HG02678 (cell line): Measurements from ENCODE around the gene FAM237B.

Experiments used
- ATAC-seq: cut with Tn5 transposase; IDR thresholded peaks from one replicate; pipeline ENCODE4 v1.9.1; 2021; ENCODE audit warnings: mild to moderate bottlenecking, moderate library complexity; ENCODE audit not compliant: unreplicated experiment

FAM237B gene

DNA sequence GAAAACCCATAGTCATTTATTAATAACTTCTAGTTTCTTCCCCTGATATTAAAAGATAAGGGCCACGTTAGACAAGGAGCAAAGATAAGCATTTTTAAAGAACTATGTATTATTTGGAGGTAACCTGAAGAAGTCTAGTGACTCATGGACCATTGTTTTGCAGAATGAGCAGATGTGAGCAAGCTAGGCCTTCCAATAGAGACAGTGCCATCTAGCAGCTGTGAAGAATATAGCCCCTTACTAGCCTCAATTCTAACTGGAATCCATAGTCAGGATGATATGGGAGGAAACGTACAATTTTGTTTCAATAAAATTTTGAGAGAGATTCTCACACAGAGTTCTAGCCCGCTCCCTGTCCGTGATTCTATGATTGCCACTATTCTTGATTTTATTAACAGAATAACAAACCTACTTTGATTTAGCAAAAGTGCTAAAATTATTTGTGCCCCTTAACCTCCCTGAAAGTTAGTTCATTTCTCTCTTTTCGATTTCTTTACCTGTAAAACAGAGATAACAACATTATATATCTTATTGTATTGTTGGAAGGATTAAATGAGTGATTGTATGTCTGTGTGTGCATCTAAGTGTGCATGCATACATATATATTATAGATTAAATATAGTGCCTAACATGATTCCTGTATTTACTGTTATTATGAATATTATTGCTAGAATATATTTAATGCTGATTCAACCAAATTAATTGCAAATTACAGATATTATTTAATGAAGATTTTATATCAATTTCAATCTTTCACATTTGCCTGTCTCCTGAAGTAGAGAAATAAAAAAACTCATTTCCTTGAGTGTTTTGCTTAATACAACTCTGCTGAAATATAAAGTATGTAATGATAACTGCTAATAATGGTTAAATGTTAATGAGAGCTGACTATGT, 22.7 kb downstream of the FAM237B start:
- ATAC-seq: peak; percentile 79

DNA sequence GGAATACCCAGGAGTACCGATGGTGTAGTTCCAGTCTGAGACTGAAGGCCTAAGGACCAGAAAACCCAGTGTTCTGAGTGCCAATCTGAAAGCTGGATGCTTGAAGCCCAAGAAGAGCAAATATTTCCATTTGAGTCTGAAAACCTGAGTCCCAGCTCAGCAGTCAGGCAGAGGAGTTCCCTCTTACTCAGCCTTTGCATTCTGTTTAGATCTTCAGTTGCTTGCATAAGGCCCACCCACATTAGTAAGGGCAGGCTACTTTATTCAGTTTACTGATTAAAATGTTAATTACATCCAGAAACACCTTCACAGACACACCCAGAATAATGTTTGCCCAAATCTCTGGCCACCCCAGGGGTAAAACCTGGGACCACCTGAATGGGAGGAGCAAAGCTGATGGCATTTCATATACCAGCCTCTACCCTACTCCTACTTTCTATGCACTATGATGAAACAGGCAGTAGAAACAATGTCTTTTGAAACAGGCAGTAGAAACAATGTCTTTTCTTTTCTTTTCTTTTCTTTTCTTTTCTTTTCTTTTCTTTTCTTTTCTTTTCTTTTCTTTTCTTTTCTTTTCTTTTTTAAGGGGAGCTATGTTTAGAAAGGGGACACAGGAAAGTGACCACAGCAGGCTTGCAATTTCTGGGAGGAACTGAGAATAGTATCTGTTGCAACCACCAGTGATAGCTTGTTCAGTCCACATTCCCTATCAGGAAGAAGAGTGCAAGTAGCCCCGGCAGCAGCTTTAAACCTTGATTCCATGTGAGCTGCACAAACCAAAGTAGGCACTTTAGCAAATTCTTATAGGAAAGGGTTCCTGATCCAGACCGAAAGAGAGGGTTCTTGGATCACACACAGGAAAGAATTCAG, 30.6 kb downstream of the FAM237B start:
- ATAC-seq: no peak

DNA sequence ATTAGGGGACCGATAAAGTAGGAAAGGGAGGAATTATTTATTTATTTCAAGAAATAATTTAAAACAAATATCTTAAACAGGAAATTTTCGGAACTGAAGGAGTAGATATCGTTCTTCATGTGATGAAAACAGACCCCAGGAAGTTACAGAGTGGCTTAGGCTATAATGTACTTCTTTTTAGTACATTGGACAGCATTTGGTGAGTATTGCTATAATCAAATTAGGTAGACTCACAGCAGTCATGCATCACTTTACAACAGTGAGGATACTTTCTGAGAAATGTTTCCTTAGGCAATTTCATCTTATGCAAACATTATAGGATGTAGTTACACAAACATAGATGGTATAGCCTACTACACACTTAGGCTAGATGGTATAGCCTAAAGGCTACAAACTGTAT, 33.0 kb downstream of the FAM237B start:
- ATAC-seq: no peak

DNA sequence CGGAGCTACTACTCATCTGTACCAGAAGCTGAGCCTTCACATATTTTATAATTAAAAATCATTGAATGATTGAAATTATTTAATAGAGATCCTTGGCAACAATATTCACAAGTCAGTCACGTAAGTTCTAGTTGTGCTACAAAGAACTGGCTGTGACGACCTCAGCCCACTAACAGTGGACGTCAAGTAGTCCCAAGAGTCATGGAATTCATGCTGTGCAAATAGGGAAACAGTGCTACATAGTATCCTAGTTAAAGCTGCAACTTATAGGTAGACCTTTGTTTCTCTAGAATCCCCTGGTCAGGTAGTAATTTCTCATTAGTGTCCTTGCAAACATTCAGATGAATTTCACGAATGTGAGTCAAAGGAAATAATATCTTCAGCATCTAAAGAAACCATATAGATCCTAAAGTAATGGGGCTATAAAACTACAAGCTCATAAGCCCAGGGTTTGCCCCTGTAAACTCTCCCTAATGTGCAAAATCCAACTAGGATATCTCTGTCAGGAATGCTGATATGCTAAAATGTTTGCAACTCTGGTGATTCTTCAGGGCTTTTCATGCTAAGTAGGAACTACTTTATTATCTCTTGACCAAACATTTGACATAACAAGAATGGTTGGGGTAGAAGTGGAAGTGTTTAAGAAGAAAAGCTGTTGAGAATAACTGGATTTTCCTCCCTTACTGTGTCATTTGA, 44.9 kb downstream of the FAM237B start:
- ATAC-seq: no peak

DNA sequence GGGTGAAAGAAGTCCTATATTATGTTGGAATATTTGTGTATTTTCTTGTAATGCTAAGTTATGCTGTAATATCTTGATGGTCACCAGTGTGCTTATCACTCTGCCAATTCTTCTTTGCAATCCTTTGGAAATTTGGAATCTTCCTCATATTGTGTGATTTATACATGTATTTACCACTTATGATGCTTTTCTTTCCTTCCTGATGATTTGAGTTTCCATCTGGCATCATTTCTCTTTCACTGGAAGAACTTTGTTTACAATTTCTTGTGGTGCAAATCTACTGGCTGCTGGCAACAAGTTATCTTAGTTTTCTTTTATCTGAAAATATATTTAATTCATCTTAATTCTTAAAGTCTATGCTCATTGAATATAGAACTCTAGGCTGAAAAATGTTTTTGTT, 46.9 kb downstream of the FAM237B start:
- ATAC-seq: no peak

DNA sequence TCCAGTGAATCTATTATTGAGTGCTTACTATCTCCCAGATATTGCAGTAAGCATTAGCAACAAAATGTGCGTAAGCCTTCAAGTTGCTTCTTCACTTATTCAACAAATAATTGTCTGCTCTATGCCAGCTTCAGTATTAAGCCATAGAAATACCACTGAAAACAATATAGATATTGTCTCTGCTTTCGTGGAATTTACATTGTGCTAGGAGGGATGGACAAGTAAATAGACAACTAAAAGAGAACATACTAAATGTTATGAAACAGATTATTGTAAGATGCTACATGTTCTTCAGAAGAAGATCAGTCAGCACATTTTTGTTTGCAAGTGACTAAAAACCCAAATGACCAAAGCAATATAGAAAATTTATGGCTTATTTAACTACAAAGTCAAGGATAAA, 48.9 kb downstream of the FAM237B start:
- ATAC-seq: no peak

DNA sequence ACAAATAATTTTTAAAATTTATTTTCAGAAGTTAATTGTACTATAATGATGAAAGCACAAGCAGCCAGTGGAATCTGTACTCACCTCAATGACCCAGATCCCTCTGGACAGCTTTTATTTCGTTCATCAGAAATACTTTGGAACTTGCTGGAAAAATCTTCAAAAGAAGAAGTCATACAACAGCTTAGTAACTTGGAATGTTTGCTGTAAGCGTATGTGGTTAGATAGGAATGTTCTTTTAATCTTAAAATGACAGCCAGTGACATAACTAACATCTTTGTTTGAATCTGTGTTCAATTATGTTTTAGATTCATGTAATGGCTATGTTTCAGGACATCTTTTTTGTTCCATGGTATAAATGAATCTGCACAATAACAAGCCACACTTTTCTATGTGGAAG, 49.4 kb downstream of the FAM237B start:
- no peak for ATAC-seq

DNA sequence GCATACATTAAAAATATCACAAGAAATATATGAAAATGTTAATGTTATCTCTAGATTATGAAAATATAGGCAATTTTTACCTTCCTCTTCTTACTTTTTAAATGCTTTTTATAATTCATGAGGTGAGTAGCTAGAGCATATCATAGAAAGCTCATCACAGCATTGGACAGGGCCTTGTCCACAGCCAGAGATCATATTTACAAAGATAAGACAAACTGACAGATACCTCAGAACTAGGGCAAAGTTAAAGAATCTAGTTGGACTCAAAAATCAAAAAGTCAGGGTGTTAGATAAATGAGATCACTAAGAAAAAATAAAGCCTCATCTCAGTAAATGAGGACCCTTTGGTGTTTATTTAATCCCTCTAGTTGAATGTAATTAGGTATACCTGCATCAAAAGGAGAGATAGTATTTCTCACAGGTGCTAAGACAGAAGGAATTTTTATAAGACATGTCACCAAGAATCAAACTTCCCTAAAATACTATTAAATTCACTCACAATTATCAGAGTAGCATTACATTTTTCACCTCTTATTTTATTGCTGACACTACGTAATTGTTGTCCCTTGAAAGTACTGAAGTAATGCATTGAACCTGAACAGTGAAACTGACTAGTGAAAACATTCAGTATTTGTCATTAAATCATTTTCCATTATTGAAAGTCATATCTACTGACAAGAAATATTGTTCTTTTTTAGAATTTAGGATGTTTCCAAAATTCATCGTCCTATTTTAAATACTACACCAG, 50.5 kb downstream of the FAM237B start:
- no peak for ATAC-seq

DNA sequence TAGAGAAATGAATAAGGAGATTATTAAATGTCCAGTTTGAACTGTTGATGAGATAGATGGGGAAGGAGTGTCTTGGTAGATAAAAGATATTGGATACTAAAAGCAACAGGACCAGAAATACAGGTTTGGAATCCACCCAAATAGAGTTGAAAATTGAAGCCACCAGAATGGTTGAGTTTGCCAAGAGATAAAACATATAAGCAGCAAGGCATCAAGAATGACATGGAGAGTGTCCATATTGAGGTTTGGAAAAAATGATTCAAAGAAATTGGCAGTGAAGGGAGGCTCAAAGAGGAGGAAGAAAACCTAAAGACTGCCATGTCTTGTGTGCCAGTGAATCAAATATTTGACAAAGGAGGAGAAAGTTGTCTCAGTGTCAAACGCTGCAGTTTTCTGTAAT, 51.9 kb downstream of the FAM237B start:
- ATAC-seq: no peak

DNA sequence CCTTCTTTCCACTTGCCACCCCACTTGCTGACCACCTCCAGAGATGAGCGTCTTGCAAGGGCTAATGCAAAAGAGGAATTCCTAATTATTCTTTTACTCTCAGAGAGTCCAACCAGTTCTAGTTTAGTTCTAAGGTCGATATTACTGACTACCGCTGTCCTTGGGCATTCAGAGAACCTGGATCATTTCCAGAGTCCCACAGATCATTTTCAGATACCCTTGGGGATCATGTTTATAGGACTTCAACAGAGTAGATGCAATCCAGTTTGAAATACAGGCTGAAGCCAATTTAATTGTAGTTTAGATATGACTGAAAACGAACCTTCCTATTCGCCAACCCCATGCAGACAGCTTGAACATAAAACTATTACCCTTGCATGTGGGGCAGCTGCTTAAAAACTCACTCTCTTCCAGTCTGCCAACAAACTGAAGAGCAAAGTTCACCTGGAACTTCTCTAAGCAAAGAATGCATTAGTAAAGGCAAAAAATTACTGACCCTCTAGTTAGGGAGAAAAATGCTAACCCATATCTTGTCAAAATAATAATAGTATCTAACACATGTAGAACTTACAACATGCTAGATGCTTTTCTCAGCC, 53.7 kb downstream of the FAM237B start:
- ATAC-seq: no peak

DNA sequence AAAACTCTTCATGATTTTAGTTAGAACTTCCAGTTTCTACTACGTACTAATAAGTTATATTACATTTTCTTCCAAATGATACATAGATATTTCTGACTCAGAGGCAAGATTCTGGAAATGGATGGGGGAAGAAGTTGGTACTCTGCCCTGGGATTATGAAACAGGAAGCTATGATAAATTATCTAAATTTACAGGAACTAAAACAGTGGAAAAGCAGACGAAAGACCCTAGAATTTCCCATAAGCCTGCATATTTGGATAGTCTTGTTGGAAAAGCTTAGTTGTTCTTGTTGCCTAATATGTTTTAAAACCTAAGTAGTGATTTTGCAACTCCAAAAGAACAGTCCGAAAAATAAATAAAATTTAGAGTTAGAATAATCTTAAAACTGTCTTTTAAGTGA, 54.3 kb downstream of the FAM237B start:
- ATAC-seq: no peak
